HEK293 (cell line): Measurements from ENCODE around the gene TMEM255B.
"Not testable (repeated sequence)": the region's sequence is repeated elsewhere in the genome, so short reads cannot be mapped to it uniquely, and the experiment has no call there.

Experiments used
- SP2 ChIP-seq: fragments of 450-650 bp; formaldehyde crosslinking; IDR thresholded peaks from 2 replicates; pipeline ENCODE4 v1.5.1; 2016; ENCODE audit warnings: missing biosample characterization, missing genetic modification characterization
- TCF7L2 ChIP-seq: IDR thresholded peaks from 2 replicates; pipeline ENCODE4 v1.6.1; 2011; ENCODE audit warnings: low read depth, mild to moderate bottlenecking, inconsistent platforms, low read length, moderate library complexity, borderline replicate concordance
- ZBTB26 ChIP-seq: fragments of 450-650 bp; formaldehyde crosslinking; optimal IDR thresholded peaks from 2 replicates; pipeline ENCODE3; 2016; ENCODE audit warnings: missing biosample characterization, mild to moderate bottlenecking, missing genetic modification characterization
- ZNF274 ChIP-seq, 2 experiments: fragments of 200-500 bp in 1 of 2; fragments of 450-650 bp in 1 of 2; sonication (Bioruptor generic) in 1 of 2; formaldehyde crosslinking in 1 of 2; IDR thresholded peaks; 2 replicates each; pipeline versions ENCODE4 v1.5.1 to v1.6.1; 2014 to 2016; ENCODE audit warnings: borderline replicate concordance in 1 of 2, inconsistent platforms in 1 of 2, low read length in 1 of 2, missing biosample characterization in 1 of 2, missing genetic modification characterization in 1 of 2
- ZNF324 ChIP-seq: fragments of 450-650 bp; formaldehyde crosslinking; IDR thresholded peaks from 2 replicates; pipeline ENCODE4 v1.5.1; 2016; ENCODE audit warnings: missing biosample characterization, missing genetic modification characterization
- TF ChIP-seq, protein P1 (sequence below): fragments of 450-650 bp; formaldehyde crosslinking; IDR thresholded peaks from 2 replicates; pipeline ENCODE4 v1.5.1; 2016; ENCODE audit warnings: missing biosample characterization, missing genetic modification characterization
- TF ChIP-seq, protein P2 (sequence below): fragments of 450-650 bp; formaldehyde crosslinking; IDR thresholded peaks from 2 replicates; pipeline ENCODE4 v1.5.1; 2016; ENCODE audit warnings: missing biosample characterization, missing genetic modification characterization
- TF ChIP-seq, protein P3 (sequence below): fragments of 450-650 bp; formaldehyde crosslinking; IDR thresholded peaks from 2 replicates; pipeline ENCODE4 v1.5.1; 2016; ENCODE audit warnings: missing biosample characterization, missing genetic modification characterization
- TF ChIP-seq, protein P4 (sequence below): fragments of 450-650 bp; formaldehyde crosslinking; IDR thresholded peaks from 2 replicates; pipeline ENCODE4 v1.5.1; 2016; ENCODE audit warnings: missing biosample characterization, missing genetic modification characterization, borderline replicate concordance
- TF ChIP-seq, protein P5 (sequence below): sonication (generic); formaldehyde crosslinking; IDR thresholded peaks from 2 replicates; pipeline ENCODE4 v1.8.1; 2022; ENCODE audit warnings: mild to moderate bottlenecking, moderate library complexity, missing genetic modification reagents

DNA sequence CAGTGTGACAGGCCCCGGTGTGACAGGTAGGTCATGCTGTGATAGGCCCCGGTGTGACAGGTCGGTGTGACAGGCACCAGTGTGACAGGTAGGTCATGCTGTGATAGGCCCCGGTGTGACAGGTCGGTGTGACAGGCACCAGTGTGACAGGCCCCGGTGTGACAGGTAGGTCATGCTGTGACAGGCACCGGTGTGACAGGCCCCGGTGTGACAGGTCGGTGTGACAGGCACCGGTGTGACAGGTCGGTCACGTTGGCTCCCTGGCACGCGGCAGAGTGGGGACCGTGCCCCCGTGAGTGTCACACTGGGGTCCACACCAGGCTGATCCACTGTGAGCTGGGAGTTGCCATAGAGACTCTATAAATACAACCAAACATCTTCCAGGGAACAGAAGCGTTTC, 75.0 kb downstream of the TMEM255B start:
- TF ChIP-seq, protein P1, sequence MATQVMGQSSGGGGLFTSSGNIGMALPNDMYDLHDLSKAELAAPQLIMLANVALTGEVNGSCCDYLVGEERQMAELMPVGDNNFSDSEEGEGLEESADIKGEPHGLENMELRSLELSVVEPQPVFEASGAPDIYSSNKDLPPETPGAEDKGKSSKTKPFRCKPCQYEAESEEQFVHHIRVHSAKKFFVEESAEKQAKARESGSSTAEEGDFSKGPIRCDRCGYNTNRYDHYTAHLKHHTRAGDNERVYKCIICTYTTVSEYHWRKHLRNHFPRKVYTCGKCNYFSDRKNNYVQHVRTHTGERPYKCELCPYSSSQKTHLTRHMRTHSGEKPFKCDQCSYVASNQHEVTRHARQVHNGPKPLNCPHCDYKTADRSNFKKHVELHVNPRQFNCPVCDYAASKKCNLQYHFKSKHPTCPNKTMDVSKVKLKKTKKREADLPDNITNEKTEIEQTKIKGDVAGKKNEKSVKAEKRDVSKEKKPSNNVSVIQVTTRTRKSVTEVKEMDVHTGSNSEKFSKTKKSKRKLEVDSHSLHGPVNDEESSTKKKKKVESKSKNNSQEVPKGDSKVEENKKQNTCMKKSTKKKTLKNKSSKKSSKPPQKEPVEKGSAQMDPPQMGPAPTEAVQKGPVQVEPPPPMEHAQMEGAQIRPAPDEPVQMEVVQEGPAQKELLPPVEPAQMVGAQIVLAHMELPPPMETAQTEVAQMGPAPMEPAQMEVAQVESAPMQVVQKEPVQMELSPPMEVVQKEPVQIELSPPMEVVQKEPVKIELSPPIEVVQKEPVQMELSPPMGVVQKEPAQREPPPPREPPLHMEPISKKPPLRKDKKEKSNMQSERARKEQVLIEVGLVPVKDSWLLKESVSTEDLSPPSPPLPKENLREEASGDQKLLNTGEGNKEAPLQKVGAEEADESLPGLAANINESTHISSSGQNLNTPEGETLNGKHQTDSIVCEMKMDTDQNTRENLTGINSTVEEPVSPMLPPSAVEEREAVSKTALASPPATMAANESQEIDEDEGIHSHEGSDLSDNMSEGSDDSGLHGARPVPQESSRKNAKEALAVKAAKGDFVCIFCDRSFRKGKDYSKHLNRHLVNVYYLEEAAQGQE (tag by site-specific recombination): not testable (repeated sequence)
- TF ChIP-seq, protein P2, sequence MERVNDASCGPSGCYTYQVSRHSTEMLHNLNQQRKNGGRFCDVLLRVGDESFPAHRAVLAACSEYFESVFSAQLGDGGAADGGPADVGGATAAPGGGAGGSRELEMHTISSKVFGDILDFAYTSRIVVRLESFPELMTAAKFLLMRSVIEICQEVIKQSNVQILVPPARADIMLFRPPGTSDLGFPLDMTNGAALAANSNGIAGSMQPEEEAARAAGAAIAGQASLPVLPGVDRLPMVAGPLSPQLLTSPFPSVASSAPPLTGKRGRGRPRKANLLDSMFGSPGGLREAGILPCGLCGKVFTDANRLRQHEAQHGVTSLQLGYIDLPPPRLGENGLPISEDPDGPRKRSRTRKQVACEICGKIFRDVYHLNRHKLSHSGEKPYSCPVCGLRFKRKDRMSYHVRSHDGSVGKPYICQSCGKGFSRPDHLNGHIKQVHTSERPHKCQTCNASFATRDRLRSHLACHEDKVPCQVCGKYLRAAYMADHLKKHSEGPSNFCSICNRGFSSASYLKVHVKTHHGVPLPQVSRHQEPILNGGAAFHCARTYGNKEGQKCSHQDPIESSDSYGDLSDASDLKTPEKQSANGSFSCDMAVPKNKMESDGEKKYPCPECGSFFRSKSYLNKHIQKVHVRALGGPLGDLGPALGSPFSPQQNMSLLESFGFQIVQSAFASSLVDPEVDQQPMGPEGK (tag by site-specific recombination): not testable (repeated sequence)
- TF ChIP-seq, protein P3, sequence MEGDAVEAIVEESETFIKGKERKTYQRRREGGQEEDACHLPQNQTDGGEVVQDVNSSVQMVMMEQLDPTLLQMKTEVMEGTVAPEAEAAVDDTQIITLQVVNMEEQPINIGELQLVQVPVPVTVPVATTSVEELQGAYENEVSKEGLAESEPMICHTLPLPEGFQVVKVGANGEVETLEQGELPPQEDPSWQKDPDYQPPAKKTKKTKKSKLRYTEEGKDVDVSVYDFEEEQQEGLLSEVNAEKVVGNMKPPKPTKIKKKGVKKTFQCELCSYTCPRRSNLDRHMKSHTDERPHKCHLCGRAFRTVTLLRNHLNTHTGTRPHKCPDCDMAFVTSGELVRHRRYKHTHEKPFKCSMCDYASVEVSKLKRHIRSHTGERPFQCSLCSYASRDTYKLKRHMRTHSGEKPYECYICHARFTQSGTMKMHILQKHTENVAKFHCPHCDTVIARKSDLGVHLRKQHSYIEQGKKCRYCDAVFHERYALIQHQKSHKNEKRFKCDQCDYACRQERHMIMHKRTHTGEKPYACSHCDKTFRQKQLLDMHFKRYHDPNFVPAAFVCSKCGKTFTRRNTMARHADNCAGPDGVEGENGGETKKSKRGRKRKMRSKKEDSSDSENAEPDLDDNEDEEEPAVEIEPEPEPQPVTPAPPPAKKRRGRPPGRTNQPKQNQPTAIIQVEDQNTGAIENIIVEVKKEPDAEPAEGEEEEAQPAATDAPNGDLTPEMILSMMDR: not testable (repeated sequence)
- not testable (repeated sequence) for TF ChIP-seq ZNF324 (tag by site-specific recombination); ZBTB26 (tag by site-specific recombination); ZNF274 (IDR thresholded peaks at IDR 0.05; ENCODE audit: low read length); ZNF274 (tag by site-specific recombination; IDR thresholded peaks at IDR 0.05; ENCODE audit: borderline replicate concordance); SP2 (tag by site-specific recombination); TCF7L2
- TF ChIP-seq, protein P4, sequence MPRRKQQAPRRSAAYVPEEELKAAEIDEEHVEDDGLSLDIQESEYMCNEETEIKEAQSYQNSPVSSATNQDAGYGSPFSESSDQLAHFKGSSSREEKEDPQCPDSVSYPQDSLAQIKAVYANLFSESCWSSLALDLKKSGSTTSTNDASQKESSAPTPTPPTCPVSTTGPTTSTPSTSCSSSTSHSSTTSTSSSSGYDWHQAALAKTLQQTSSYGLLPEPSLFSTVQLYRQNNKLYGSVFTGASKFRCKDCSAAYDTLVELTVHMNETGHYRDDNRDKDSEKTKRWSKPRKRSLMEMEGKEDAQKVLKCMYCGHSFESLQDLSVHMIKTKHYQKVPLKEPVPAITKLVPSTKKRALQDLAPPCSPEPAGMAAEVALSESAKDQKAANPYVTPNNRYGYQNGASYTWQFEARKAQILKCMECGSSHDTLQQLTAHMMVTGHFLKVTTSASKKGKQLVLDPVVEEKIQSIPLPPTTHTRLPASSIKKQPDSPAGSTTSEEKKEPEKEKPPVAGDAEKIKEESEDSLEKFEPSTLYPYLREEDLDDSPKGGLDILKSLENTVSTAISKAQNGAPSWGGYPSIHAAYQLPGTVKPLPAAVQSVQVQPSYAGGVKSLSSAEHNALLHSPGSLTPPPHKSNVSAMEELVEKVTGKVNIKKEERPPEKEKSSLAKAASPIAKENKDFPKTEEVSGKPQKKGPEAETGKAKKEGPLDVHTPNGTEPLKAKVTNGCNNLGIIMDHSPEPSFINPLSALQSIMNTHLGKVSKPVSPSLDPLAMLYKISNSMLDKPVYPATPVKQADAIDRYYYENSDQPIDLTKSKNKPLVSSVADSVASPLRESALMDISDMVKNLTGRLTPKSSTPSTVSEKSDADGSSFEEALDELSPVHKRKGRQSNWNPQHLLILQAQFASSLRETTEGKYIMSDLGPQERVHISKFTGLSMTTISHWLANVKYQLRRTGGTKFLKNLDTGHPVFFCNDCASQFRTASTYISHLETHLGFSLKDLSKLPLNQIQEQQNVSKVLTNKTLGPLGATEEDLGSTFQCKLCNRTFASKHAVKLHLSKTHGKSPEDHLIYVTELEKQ (tag by site-specific recombination): not testable (repeated sequence)
- TF ChIP-seq, protein P5, sequence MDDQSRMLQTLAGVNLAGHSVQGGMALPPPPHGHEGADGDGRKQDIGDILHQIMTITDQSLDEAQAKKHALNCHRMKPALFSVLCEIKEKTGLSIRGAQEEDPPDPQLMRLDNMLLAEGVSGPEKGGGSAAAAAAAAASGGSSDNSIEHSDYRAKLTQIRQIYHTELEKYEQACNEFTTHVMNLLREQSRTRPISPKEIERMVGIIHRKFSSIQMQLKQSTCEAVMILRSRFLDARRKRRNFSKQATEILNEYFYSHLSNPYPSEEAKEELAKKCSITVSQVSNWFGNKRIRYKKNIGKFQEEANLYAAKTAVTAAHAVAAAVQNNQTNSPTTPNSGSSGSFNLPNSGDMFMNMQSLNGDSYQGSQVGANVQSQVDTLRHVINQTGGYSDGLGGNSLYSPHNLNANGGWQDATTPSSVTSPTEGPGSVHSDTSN (CRISPR knock-in tag): not testable (repeated sequence)
